ENCODE data around the gene GLRX5.

The GLRX5 gene

GRCh38 chr14:95545515-95546168, 10.8 kb downstream of the GLRX5 start:
- DNase-seq (ENCODE audit: low read depth): no peak
- no peak for TF ChIP-seq CTCF (IDR thresholded peaks at IDR 0.05; ENCODE audit: low read depth, low read length, missing control alignments)
- H3K4me3 ChIP-seq (ENCODE audit: low read depth, low read length): no peak overlapping the region

- TF ChIP-seq CTCF (IDR thresholded peaks at IDR 0.05; ENCODE audit: low read depth, low read length, missing control alignments): no peak
- no peak overlapping the region for H3K4me3 ChIP-seq (ENCODE audit: low read depth, low read length)
- DNase-seq (ENCODE audit: low read depth): no peak
Observed at GRCh38 chr14:95547272-95547625, 12.4 kb downstream of the GLRX5 start.

GRCh38 chr14:95547626-95548327, 12.9 kb downstream of the GLRX5 start:
- TF ChIP-seq CTCF (IDR thresholded peaks at IDR 0.05; ENCODE audit: low read depth, low read length, missing control alignments): no peak
- no peak for DNase-seq (ENCODE audit: low read depth)
- no peak overlapping the region for H3K4me3 ChIP-seq (ENCODE audit: low read depth, low read length)

- no peak overlapping the region for H3K4me3 ChIP-seq (ENCODE audit: low read depth, low read length)
- no peak for DNase-seq (ENCODE audit: low read depth)
- no peak for TF ChIP-seq CTCF (IDR thresholded peaks at IDR 0.05; ENCODE audit: low read depth, low read length, missing control alignments)
Observed at GRCh38 chr14:95548328-95548929, 13.6 kb downstream of the GLRX5 start.

DNA sequence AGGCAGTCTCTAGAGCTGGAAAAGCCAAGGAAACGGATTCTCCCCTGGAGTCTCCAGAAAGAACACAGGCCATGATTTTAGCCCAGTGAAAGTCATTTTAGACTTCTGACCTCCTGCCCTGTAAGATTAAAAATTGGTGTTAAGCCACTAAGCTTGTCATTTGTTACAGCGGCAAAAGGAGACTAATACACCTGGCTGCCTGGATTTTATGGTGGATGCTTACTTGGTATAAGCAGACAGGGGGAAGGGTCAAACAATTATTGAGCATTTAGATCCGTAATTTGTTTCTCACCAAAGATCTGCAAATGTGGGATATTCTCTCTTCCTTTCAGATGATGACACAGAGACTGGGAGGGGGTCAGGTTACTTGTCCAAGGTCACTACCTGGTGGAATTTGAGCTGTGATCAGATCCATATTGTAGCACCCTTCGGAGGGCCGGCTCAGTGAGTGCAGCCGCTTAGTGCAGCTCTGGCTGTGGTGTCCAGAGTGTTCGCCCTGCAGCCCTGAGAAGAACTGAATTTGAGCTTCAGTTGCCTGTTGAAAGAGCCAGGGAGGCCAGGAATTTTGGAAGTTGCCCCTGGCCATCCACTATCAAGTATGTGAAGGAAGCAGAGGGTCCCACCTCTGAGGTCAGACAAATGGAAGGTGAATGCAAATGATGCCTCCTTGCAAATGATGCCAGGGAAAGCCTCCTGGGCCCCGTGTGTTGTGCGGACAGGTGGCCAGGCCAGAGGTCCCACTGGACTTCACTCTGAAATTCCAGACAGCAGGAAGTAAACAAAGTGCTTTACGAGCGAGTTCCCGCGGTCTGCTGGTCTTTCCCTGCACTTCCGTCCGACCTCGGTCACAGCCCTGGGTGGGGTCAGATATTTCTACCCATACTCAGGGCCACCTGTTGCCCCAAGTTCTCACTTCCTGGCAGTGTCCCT, 15.1 kb downstream of the GLRX5 start:
- no peak overlapping the region for H3K4me3 ChIP-seq (ENCODE audit: low read depth, low read length)
- no peak for TF ChIP-seq CTCF (IDR thresholded peaks at IDR 0.05; ENCODE audit: low read depth, low read length, missing control alignments)

GRCh38 chr14:95551435-95551834, 16.6 kb downstream of the GLRX5 start:
- H3K4me3 ChIP-seq (ENCODE audit: low read depth, low read length): no peak overlapping the region
- no peak for TF ChIP-seq CTCF (IDR thresholded peaks at IDR 0.05; ENCODE audit: low read depth, low read length, missing control alignments)
- DNase-seq (ENCODE audit: low read depth): no peak

More for the DNA sequence above, 15.1 kb downstream of the GLRX5 start:
- no peak for DNase-seq (ENCODE audit: low read depth)
